PC-9 (cell line): Measurements from ENCODE around the gene CCDC92.

Source experiments
- EZH2 ChIP-seq: fragments of 200-600 bp; sonication (generic); IDR thresholded peaks from 2 replicates; pipeline ENCODE4 v1.8.0; 2017; ENCODE audit warnings: antibody characterized with exemption, low read depth
- TF ChIP-seq, protein P1 (sequence below): fragments of 200-600 bp; sonication (generic); conservative IDR thresholded peaks from 2 replicates; pipeline ENCODE4 v1.6.1; 2017; ENCODE audit warnings: mixed run types, antibody characterized with exemption, mild to moderate bottlenecking, moderate library complexity

DNA sequence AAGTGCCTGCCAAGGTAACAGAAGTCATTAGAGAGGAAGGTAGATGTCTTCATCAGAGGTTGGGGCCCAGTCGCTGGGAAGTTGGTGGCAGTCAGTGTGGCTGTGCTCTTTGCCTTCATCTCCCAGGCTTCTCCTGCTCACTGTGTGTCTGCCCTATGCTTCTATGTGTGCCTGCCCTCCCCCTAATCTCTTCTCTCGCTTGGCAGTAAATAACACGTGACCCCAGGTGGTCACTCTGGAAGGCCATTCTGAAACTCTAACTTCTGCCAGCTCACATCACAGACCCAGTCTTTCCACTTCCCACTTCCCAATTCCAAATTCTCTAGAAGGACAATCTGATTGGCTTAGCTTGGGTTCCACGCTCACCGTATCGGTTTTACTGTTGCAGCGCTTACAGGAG is 9.6 kb upstream of the CCDC92 start:
- TF ChIP-seq, protein P1, sequence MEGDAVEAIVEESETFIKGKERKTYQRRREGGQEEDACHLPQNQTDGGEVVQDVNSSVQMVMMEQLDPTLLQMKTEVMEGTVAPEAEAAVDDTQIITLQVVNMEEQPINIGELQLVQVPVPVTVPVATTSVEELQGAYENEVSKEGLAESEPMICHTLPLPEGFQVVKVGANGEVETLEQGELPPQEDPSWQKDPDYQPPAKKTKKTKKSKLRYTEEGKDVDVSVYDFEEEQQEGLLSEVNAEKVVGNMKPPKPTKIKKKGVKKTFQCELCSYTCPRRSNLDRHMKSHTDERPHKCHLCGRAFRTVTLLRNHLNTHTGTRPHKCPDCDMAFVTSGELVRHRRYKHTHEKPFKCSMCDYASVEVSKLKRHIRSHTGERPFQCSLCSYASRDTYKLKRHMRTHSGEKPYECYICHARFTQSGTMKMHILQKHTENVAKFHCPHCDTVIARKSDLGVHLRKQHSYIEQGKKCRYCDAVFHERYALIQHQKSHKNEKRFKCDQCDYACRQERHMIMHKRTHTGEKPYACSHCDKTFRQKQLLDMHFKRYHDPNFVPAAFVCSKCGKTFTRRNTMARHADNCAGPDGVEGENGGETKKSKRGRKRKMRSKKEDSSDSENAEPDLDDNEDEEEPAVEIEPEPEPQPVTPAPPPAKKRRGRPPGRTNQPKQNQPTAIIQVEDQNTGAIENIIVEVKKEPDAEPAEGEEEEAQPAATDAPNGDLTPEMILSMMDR: no peak
- TF ChIP-seq EZH2: no peak
